HAP-1 (cell line): ENCODE results near the gene PHF24.

Experiments used
- DNase-seq, 2 experiments: peaks; one replicate each; pipeline ENCODE4 v3.0.0-alpha.2; 2016 to 2020; ENCODE audit warnings: low spot score in 2 of 2
- H3K27me3 ChIP-seq: fragments of 250-450 bp; sonication (Bioruptor Pico); 2 replicates; pipeline ENCODE4 v1.5.1; 2020; ENCODE audit warnings: low read depth, mild to moderate bottlenecking, moderate library complexity
- H3K36me3 ChIP-seq: fragments of 250-450 bp; sonication (Bioruptor Pico); replicated peaks from 2 replicates; pipeline ENCODE4 v1.5.1; 2020; ENCODE audit warnings: mild to moderate bottlenecking
- H3K4me1 ChIP-seq: fragments of 250-450 bp; sonication (Bioruptor Pico); 2 replicates; pipeline ENCODE4 v1.5.1; 2020; ENCODE audit warnings: mild to moderate bottlenecking
- H3K4me3 ChIP-seq: fragments of 250-450 bp; sonication (Bioruptor Pico); 2 replicates; pipeline ENCODE4 v1.5.1; 2020; ENCODE audit warnings: mild to moderate bottlenecking, moderate library complexity
- H3K9me3 ChIP-seq: fragments of 250-450 bp; sonication (Bioruptor Pico); 2 replicates; pipeline ENCODE4 v1.5.1; 2020; ENCODE audit warnings: mild to moderate bottlenecking, moderate library complexity
- in situ Hi-C: fragments of 300-500 bp; cut with MboI; formaldehyde crosslinking; loops from 3 replicates; pipeline ENCODE4 v1.14.3; 2020; ENCODE audit warnings: low sequenced_read_pairs, inconsistent platforms, mixed read lengths

PHF24 gene

GRCh38 chr9:35027374-35027773 is 69.3 kb downstream of the PHF24 start:
- no peak for DNase-seq

GRCh38 chr9:35027860-35028259 is 69.8 kb downstream of the PHF24 start:
- peaks cover 27% of the 10 kb centered on the region for H3K4me1 ChIP-seq
- H3K9me3 ChIP-seq, result no peaks in the 10 kb centered on the region
- no peak overlapping the region for H3K4me3 ChIP-seq
- no peaks in the 10 kb centered on the region for H3K36me3 ChIP-seq
- DNase-seq, result no peak
- in situ Hi-C loops, result no loop called here
- H3K27me3 ChIP-seq, result no peaks in the 10 kb centered on the region

More at GRCh38 chr9:35027374-35027773, 69.3 kb downstream of the PHF24 start:
- no peaks in the 10 kb centered on the region for H3K9me3 ChIP-seq
- no peak overlapping the region for H3K4me3 ChIP-seq
- in situ Hi-C loops, result no loop called here
- no peaks in the 10 kb centered on the region for H3K27me3 ChIP-seq
- H3K36me3 ChIP-seq, result no peaks in the 10 kb centered on the region
- peaks cover 27% of the 10 kb centered on the region for H3K4me1 ChIP-seq

- DNase-seq, result no peak
- H3K27me3 ChIP-seq, result no peaks in the 10 kb centered on the region
- in situ Hi-C loops, result no loop called here
These were observed 70.3 kb downstream of the PHF24 start for GRCh38 chr9:35028341-35028740.

GRCh38 chr9:35029241-35029640 is 71.2 kb downstream of the PHF24 start:
- H3K4me3 ChIP-seq, result no peak overlapping the region
- no peaks in the 10 kb centered on the region for H3K9me3 ChIP-seq
- DNase-seq, result no peak
- H3K36me3 ChIP-seq, result no peaks in the 10 kb centered on the region
- H3K27me3 ChIP-seq, result no peaks in the 10 kb centered on the region
- H3K4me1 ChIP-seq, result peaks cover 27% of the 10 kb centered on the region
- in situ Hi-C loops, result no loop called here

More at GRCh38 chr9:35028341-35028740, 70.3 kb downstream of the PHF24 start:
- no peaks in the 10 kb centered on the region for H3K36me3 ChIP-seq
- peaks cover 27% of the 10 kb centered on the region for H3K4me1 ChIP-seq
- H3K4me3 ChIP-seq, result no peak overlapping the region
- H3K9me3 ChIP-seq, result no peaks in the 10 kb centered on the region

GRCh38 chr9:35029852-35030251 is 71.8 kb downstream of the PHF24 start:
- no peaks in the 10 kb centered on the region for H3K9me3 ChIP-seq
- in situ Hi-C loops, result no loop called here
- no peaks in the 10 kb centered on the region for H3K27me3 ChIP-seq
- H3K4me3 ChIP-seq, result no peak overlapping the region
- DNase-seq, result no peak
- peaks cover 26% of the 10 kb centered on the region for H3K4me1 ChIP-seq
- H3K36me3 ChIP-seq, result no peaks in the 10 kb centered on the region
